Keratinocyte (primary cell): ENCODE measurements around the gene LINGO1. TPM values are rescaled to one million over a fixed set of nuclear protein-coding genes. Genes with fewer than 3 reads are reported as not detected.

Experiments
- DNase-seq: peaks from one replicate; pipeline ENCODE4 v3.0.0-alpha.2; 2011; ENCODE audit warnings: low read depth, missing footprints, low spot score
- FAIRE-seq: peaks from 2 replicates; lab custom pipeline; 2011; peaks lifted over from hg19 to GRCh38; lab: Jason Lieb, UNC
- H2AFZ ChIP-seq: 2 replicates; pipeline ENCODE4 v1.6.0; 2012; ENCODE audit warnings: low read length, control low read depth, inconsistent platforms; ENCODE audit not compliant: control insufficient read depth
- H3K27ac ChIP-seq: 2 replicates; pipeline ENCODE4 v1.5.1; 2011; ENCODE audit warnings: low read length; ENCODE audit not compliant: control insufficient read depth, insufficient read depth
- H3K27me3 ChIP-seq: 3 replicates; pipeline ENCODE4 v1.6.0; 2011; ENCODE audit warnings: low read length; ENCODE audit not compliant: control insufficient read depth, insufficient read depth; ENCODE audit errors: extremely low read depth
- H3K36me3 ChIP-seq, 2 experiments: 2 replicates in 1 of 2; 3 replicates in 1 of 2; pipeline ENCODE4 v1.5.1; 2011; ENCODE audit warnings: low read length in 2 of 2, mild to moderate bottlenecking in 1 of 2; ENCODE audit not compliant: control insufficient read depth in 2 of 2, insufficient read depth in 2 of 2; ENCODE audit errors: extremely low read depth in 1 of 2
- H3K4me1 ChIP-seq: 3 replicates; pipeline ENCODE4 v1.5.1; 2011; ENCODE audit warnings: low read length; ENCODE audit not compliant: control insufficient read depth, insufficient read depth; ENCODE audit errors: extremely low read depth
- H3K4me2 ChIP-seq: 3 replicates; pipeline ENCODE4 v1.6.0; 2011; ENCODE audit warnings: low read depth, low read length; ENCODE audit not compliant: control insufficient read depth, insufficient read depth; ENCODE audit errors: extremely low read depth
- H3K4me3 ChIP-seq, 3 experiments: fragments of 200-600 bp in 1 of 3; sonication (generic) in 1 of 3; 2 replicates in 2 of 3; 3 replicates in 1 of 3; pipeline ENCODE4 v1.5.1; 2011 to 2016; ENCODE audit warnings: low read length in 3 of 3, mild to moderate bottlenecking in 3 of 3, control low read depth in 2 of 3, inconsistent platforms in 1 of 3, low read depth in 1 of 3, mixed read lengths in 1 of 3, mixed run types in 1 of 3, moderate library complexity in 1 of 3; ENCODE audit not compliant: control insufficient read depth in 2 of 3, insufficient read depth in 2 of 3; ENCODE audit errors: extremely low read depth in 1 of 3
- H3K79me2 ChIP-seq: 2 replicates; pipeline ENCODE4 v1.6.0; 2012; ENCODE audit warnings: low read length; ENCODE audit not compliant: control insufficient read depth, insufficient read depth
- H3K9ac ChIP-seq: 3 replicates; pipeline ENCODE4 v1.6.0; 2011; ENCODE audit warnings: low read length; ENCODE audit not compliant: control insufficient read depth, insufficient read depth; ENCODE audit errors: extremely low read depth
- H3K9me1 ChIP-seq: 3 replicates; pipeline ENCODE4 v1.6.0; 2011; ENCODE audit warnings: low read length; ENCODE audit not compliant: control insufficient read depth, insufficient read depth; ENCODE audit errors: extremely low read depth
- H3K9me3 ChIP-seq: 2 replicates; pipeline ENCODE4 v1.5.1; 2012; ENCODE audit warnings: low read depth, low read length; ENCODE audit not compliant: control insufficient read depth
- H4K20me1 ChIP-seq: 3 replicates; pipeline ENCODE4 v1.6.0; 2011; ENCODE audit warnings: low read length; ENCODE audit not compliant: control insufficient read depth, insufficient read depth; ENCODE audit errors: extremely low read depth
- EZH2 ChIP-seq: IDR thresholded peaks from one replicate; pipeline ENCODE4 v1.6.1; 2012; ENCODE audit warnings: inconsistent platforms, mild to moderate bottlenecking, low read length, moderate library complexity
- dilution Hi-C: fragments of 300-500 bp; cut with MboI; formaldehyde crosslinking; loops from one replicate; pipeline ENCODE4 v1.7.0; 2020; ENCODE audit warnings: low sequenced_read_pairs; ENCODE audit not compliant: extremely low pct_ligation_motif_present
- polyA plus RNA-seq, 5 experiments: library from polyadenylated mRNA; depleted of rRNA in 3 of 5; stranded (reverse) in 3 of 5; stranded (forward) in 1 of 5; unstranded in 1 of 5; fragments of >200 nt; gene quantifications; 1 replicate in 1 of 5; 2 replicates in 3 of 5; 3 replicates in 1 of 5; pipeline versions ENCODE4 v1.2.1 to v1.2.3, GENCODE V29; 2011 to 2012; ENCODE audit warnings: missing spikeins in 2 of 5, low read depth in 1 of 5, low replicate concordance in 1 of 5
- TF ChIP-seq, protein P1 (sequence below), 3 experiments: IDR thresholded peaks in 1 of 3; conservative IDR thresholded peaks in 1 of 3; optimal IDR thresholded peaks in 1 of 3; 2 replicates in 2 of 3; 3 replicates in 1 of 3; pipeline versions ENCODE3 to v1.5.1; 2011; ENCODE audit warnings: low read length in 3 of 3, mild to moderate bottlenecking in 3 of 3, moderate library complexity in 2 of 3, control low read depth in 1 of 3, inconsistent platforms in 1 of 3; ENCODE audit not compliant: insufficient read depth in 2 of 3; ENCODE audit errors: extremely low read depth in 1 of 3

Gene LINGO1
- polyA plus RNA-seq, 1 donor (not counting 4 experiments of a cell fraction or from before 2014, with no cell fraction given), result not detected

DNA sequence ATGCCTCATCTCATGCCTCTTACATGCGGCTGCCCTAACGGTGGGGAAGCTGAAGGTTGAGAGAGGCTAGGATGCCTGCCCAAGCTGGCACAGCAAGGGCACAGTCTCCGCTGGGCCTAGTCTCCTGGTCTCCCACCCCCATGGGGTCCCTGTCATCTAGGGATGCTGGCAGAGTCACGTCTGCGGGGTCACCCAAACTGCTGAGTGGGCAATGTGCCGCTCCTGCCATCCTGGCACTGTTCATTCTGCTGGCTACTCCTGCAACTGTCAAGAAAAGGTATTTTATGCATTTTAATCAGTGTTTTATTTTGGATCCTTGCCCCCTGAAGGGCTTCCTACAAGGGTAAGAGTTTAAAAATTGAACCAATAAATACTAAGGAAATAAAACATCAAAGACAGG is 12.8 kb downstream of the LINGO1 start:
- H3K4me1 ChIP-seq, result no peaks in the 10 kb centered on the region
- H3K27ac ChIP-seq, result no peak overlapping the region
- dilution Hi-C loops, result no loop called here
- H3K36me3 ChIP-seq, result no peaks in the 10 kb centered on the region
- FAIRE-seq (no peak), DNase-seq (no peak)
- TF ChIP-seq, protein P1, sequence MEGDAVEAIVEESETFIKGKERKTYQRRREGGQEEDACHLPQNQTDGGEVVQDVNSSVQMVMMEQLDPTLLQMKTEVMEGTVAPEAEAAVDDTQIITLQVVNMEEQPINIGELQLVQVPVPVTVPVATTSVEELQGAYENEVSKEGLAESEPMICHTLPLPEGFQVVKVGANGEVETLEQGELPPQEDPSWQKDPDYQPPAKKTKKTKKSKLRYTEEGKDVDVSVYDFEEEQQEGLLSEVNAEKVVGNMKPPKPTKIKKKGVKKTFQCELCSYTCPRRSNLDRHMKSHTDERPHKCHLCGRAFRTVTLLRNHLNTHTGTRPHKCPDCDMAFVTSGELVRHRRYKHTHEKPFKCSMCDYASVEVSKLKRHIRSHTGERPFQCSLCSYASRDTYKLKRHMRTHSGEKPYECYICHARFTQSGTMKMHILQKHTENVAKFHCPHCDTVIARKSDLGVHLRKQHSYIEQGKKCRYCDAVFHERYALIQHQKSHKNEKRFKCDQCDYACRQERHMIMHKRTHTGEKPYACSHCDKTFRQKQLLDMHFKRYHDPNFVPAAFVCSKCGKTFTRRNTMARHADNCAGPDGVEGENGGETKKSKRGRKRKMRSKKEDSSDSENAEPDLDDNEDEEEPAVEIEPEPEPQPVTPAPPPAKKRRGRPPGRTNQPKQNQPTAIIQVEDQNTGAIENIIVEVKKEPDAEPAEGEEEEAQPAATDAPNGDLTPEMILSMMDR (optimal IDR thresholded peaks at IDR 0.05 in 1 of 3, IDR thresholded peaks at IDR 0.05 in 1 of 3, conservative IDR thresholded peaks at IDR 0.05 in 1 of 3; ENCODE audit: extremely low read depth in 1 of 3, insufficient read depth in 2 of 3, low read length in 3 of 3), result no peak
- no peak for TF ChIP-seq EZH2
- no peaks in the 10 kb centered on the region for H3K9me3 ChIP-seq
- H2AFZ ChIP-seq, result no peak overlapping the region
- no peaks in the 10 kb centered on the region for H4K20me1 ChIP-seq
- no peaks in the 10 kb centered on the region for H3K79me2 ChIP-seq
- no peaks in the 10 kb centered on the region for H3K27me3 ChIP-seq
- no peak overlapping the region for H3K9ac ChIP-seq
- no peak overlapping the region for H3K4me2 ChIP-seq
- no peak overlapping the region for H3K4me3 ChIP-seq
- H3K9me1 ChIP-seq, result no peaks in the 10 kb centered on the region

DNA sequence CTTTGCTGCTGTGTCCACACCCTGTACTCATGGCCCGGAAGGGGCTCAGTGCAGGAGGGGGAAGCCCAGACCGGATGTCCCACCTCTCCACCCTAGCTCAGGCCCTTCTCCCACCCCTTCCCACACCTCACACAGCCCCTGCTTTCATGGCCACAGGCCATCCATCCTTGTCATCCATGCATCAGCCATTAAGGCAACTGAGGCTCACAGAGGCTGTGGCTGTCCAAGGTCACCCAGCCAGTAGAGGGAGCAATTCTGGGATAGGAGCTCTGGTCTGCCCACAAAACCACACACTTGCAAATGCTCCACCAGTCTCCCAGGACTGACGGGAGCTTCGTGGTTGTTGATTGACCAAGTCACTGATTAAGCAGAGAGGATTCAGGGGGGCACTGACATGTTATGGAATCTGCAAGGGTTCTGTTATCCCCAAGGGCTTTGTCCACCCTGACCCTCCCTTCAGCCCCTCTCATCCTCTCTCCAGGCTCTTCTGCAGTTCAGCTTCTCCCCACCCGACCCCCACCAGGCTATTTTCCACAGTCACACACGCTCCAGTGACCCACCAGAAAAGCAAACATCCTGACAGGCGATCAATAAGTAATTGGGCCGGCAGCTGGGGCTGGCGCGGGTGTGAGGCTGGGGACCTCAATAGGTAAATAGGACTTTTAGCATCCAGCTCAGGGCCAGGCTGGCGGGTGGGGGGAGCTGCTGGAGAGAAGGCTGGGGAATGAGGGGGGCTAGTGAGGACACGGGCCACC is 15.1 kb downstream of the LINGO1 start:
- no peaks in the 10 kb centered on the region for H3K4me1 ChIP-seq
- H3K4me3 ChIP-seq, result no peak overlapping the region
- no peaks in the 10 kb centered on the region for H3K36me3 ChIP-seq
- H3K79me2 ChIP-seq, result no peaks in the 10 kb centered on the region
- no peaks in the 10 kb centered on the region for H3K9me3 ChIP-seq
- H3K27me3 ChIP-seq, result no peaks in the 10 kb centered on the region
- no peak overlapping the region for H3K9ac ChIP-seq
- dilution Hi-C loops, result no loop called here
- FAIRE-seq (no peak), DNase-seq (no peak)
- no peaks in the 10 kb centered on the region for H3K9me1 ChIP-seq
- H3K27ac ChIP-seq, result no peak overlapping the region
- H4K20me1 ChIP-seq, result no peaks in the 10 kb centered on the region
- TF ChIP-seq EZH2, result no peak
- TF ChIP-seq, protein P1 (optimal IDR thresholded peaks at IDR 0.05 in 1 of 3, IDR thresholded peaks at IDR 0.05 in 1 of 3, conservative IDR thresholded peaks at IDR 0.05 in 1 of 3; ENCODE audit: extremely low read depth in 1 of 3, insufficient read depth in 2 of 3, low read length in 3 of 3), result peak; percentile 49 to 72 (median 70)
- no peak overlapping the region for H2AFZ ChIP-seq
- no peak overlapping the region for H3K4me2 ChIP-seq
